ENCODE data around the gene MAMSTR. TPM values are rescaled to one million over a fixed set of nuclear protein-coding genes. Genes with fewer than 3 reads are reported as not detected.

MAMSTR gene
- total and polyA plus RNA-seq, 9 of the 15 experiments (the other 6 are each of a cell fraction or from before 2014, with no cell fraction given) = 0.08 to 1.00 (median 0.40) TPM; not detected in 1

DNA sequence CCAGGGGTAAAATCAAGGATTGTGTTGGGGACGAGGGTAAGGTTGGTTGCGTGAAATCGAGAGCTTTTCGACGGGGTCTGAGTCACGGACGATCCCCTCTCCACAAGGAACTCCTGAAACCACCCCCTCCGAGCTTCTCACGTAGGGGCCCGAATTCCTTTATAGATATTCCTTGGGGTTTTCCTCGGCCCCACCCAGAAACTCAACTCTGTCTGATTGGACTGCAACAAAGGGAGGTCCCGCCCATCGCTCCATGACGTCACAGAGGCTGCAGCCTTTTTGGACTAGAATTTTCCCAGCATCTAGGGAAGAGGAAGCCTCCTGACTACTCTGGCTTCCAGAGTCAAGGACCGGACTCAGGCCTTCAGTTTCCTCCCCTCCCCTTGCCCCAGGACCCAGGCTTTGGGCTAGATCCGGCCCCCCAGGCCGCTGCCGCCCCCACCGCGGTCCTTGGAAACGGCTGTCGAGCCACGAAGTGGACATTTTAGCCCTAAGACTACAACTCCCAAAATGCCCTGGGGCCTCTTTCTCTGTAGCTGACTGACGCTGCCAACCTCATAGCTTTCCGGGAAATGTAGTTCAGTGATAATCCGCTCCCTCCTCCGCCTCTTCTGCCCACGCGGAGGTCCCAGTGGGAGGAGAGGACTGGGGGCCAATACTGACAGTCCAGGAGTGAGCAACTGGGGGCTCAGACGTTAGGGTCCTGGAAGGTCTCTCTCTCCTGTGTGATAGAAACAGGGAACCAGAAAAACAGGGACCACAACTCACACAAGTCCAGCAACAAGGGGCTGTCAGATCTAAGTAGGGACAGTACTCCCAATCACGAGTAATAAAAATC lies 27.4 kb upstream of the MAMSTR start, which contains the start of gene IZUMO1 (continued):
- TF ChIP-seq, protein P1, sequence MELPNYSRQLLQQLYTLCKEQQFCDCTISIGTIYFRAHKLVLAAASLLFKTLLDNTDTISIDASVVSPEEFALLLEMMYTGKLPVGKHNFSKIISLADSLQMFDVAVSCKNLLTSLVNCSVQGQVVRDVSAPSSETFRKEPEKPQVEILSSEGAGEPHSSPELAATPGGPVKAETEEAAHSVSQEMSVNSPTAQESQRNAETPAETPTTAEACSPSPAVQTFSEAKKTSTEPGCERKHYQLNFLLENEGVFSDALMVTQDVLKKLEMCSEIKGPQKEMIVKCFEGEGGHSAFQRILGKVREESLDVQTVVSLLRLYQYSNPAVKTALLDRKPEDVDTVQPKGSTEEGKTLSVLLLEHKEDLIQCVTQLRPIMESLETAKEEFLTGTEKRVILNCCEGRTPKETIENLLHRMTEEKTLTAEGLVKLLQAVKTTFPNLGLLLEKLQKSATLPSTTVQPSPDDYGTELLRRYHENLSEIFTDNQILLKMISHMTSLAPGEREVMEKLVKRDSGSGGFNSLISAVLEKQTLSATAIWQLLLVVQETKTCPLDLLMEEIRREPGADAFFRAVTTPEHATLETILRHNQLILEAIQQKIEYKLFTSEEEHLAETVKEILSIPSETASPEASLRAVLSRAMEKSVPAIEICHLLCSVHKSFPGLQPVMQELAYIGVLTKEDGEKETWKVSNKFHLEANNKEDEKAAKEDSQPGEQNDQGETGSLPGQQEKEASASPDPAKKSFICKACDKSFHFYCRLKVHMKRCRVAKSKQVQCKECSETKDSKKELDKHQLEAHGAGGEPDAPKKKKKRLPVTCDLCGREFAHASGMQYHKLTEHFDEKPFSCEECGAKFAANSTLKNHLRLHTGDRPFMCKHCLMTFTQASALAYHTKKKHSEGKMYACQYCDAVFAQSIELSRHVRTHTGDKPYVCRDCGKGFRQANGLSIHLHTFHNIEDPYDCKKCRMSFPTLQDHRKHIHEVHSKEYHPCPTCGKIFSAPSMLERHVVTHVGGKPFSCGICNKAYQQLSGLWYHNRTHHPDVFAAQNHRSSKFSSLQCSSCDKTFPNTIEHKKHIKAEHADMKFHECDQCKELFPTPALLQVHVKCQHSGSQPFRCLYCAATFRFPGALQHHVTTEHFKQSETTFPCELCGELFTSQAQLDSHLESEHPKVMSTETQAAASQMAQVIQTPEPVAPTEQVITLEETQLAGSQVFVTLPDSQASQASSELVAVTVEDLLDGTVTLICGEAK (IDR thresholded peaks at IDR 0.05) = no peak
- TF ChIP-seq, protein P1 (CRISPR knock-in tag; IDR thresholded peaks at IDR 0.05) = no peak
- TF ChIP-seq, protein P2, sequence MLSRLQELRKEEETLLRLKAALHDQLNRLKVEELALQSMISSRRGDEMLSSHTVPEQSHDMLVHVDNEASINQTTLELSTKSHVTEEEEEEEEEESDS (CRISPR knock-in tag; IDR thresholded peaks at IDR 0.05) = no peak
- TF ChIP-seq KAT8 (IDR thresholded peaks at IDR 0.05; ENCODE audit: low read depth) = no peak
- no peak for TF ChIP-seq ZNF311 (CRISPR knock-in tag; IDR thresholded peaks at IDR 0.05)
- no peak for TF ChIP-seq HMGN3 (IDR thresholded peaks at IDR 0.05; ENCODE audit: borderline replicate concordance, extremely low read depth, insufficient read length, low read depth, low read length)
- TF ChIP-seq, protein P3, sequence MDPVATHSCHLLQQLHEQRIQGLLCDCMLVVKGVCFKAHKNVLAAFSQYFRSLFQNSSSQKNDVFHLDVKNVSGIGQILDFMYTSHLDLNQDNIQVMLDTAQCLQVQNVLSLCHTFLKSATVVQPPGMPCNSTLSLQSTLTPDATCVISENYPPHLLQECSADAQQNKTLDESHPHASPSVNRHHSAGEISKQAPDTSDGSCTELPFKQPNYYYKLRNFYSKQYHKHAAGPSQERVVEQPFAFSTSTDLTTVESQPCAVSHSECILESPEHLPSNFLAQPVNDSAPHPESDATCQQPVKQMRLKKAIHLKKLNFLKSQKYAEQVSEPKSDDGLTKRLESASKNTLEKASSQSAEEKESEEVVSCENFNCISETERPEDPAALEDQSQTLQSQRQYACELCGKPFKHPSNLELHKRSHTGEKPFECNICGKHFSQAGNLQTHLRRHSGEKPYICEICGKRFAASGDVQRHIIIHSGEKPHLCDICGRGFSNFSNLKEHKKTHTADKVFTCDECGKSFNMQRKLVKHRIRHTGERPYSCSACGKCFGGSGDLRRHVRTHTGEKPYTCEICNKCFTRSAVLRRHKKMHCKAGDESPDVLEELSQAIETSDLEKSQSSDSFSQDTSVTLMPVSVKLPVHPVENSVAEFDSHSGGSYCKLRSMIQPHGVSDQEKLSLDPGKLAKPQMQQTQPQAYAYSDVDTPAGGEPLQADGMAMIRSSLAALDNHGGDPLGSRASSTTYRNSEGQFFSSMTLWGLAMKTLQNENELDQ (CRISPR knock-in tag; IDR thresholded peaks at IDR 0.05; ENCODE audit: borderline replicate concordance) = no peak
- no peak for TF ChIP-seq PRPF4 (IDR thresholded peaks at IDR 0.05; ENCODE audit: insufficient read depth, low read depth, low read length, poor library complexity, severe bottlenecking)
- TF ChIP-seq ZFX (CRISPR knock-in tag; IDR thresholded peaks at IDR 0.05) = peak; percentile 51
- TF ChIP-seq, protein P4, sequence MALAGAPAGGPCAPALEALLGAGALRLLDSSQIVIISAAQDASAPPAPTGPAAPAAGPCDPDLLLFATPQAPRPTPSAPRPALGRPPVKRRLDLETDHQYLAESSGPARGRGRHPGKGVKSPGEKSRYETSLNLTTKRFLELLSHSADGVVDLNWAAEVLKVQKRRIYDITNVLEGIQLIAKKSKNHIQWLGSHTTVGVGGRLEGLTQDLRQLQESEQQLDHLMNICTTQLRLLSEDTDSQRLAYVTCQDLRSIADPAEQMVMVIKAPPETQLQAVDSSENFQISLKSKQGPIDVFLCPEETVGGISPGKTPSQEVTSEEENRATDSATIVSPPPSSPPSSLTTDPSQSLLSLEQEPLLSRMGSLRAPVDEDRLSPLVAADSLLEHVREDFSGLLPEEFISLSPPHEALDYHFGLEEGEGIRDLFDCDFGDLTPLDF (CRISPR knock-in tag; IDR thresholded peaks at IDR 0.05) = no peak
- TF ChIP-seq ZNF79 (CRISPR knock-in tag; IDR thresholded peaks at IDR 0.05; ENCODE audit: low read depth) = no peak
- TF ChIP-seq CBFB (CRISPR knock-in tag; IDR thresholded peaks at IDR 0.05) = no peak
- TF ChIP-seq ZFP1 (CRISPR knock-in tag; IDR thresholded peaks at IDR 0.05) = no peak
- no peak for TF ChIP-seq ZNF165 (CRISPR knock-in tag; IDR thresholded peaks at IDR 0.05; ENCODE audit: borderline replicate concordance)

All from K562 (cell line).